NCI-H1930 (cell line): Measurements from ENCODE around the gene FAM78A.
A peak's percentile ranks its signal among the peaks of the same experiment; 100 is the strongest.

Experiments
- DNase-seq, 2 experiments: peaks; one replicate each; lab custom pipeline; 2025; lab: John Stamatoyannopoulos, UW

FAM78A gene

DNA sequence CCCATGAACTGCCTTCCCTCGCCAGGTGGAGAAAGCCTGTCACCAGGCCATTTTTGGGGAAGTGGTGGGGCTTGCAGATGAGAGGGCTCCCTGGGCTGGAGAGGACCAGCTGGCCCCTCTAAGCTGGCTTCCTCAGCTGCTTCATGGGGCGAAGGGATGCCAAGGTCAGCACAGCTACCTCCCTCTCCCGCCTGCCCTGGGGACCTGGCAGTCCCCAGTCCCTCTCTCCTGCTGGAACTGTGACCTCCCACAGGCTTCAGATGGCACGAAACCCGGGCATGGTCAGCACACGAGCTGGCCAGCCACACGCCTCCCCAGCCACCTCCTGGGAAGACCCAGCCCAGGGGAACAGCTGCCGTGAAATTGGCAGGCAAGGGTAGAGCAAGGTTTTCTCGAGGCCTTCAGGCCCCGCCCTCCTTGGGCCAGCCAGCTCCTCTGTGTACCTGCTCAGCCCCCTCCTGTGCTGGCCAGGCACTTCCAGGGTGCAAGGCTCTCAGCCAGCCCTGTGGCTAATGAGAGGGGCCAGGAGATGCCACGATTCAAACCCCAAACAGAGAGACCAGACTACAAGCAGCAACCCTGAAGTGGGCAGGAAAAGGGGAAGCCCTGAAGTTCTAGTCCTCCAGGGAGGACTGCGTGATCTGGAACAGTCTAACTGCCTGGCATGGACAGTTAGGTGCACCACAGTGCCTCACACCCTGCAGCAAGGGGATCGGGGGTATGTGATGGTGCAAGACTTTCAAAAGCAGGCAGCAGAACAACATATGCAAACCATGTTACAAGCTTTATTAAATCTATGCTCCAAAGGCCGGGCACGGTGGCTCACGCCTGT, 26.1 kb upstream of the FAM78A start:
- DNase-seq = no peak

DNA sequence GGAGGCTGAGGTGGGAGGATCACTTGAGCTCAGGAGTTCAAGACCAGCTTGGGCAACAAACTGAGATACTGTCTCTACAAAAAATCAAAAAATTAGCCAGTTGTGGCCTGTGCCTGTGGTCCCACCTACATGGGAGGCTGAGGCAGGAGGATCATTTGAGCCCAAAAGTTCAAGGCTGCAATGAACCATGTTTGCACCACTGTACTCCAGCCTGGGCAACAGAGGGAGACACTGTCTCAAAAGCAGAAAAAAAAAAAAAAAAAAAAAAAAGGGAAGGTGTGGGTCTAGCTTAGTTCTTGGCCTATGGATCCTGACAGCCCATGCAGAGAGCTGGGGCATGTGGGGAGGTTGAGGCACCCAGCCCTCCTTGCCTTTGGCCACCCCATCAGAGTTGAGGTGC, 24.1 kb upstream of the FAM78A start:
- no peak for DNase-seq

DNA sequence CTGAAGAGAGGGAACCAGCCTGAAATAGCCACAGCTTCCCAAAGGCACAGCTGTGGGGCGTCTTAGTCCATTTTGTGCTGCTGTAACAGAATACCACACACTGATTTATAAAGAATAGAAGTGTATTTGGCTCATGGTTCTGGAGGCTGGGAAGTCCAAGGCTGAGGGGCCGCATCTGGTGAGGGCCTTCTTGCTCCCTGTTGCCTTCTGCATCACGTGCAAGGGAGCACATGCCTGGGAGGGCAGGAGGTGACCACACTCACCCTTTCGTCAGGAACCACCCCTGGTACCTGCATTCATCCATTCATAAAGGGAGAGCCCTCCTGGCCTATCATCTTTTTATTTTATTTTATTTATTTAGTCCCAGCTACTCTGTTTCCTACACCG, 23.6 kb upstream of the FAM78A start:
- no peak for DNase-seq

DNA sequence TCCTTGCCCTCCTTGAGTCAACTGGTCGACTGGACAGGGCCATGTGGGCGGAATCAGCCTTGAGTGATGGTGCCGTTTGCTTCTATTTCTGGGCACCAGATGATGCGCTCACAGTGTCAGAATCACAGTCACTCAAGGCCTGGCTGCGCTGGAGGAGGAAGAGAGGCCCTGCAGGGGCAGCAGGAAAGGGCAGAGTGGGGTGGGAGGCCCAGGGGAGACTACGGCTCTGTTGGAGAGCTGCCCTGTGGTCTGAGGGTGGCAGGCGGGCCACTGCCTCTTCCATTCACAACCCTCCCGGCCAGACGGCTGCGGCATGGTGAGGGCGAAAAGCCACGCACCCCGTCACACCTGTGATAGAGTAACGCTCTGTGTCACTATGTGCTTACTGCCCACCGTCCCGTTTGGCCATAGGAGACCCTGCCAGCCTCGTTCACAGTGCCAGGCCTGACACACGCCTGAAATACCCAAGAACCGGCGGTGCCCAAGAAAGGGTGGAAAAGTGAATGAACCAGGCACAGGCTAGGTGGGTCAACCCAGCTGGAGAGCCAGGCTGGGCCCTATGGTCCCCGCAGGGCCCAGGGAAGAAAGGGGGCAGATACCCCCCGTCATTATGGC, 23.1 kb upstream of the FAM78A start:
- no peak for DNase-seq

DNA sequence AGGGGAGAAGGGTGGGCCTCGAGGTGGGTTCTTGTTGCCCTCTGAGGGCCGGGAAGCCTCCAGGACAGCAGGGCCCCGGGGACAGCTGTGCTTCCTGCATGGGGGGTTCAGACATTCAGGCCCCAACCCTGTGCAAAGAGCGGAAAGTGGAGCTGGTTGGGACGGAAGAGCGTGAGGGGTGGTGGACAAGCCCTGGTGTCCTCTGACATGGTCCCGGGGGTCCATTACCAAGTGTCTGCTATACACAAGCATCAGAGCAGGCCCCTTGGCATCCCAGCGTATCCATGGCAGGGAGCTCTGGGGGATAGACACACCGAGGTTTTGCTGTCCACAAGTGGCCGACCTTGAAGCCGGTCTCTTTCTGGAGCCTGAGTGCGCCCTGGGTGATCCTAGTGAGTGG, 22.5 kb upstream of the FAM78A start:
- DNase-seq = no peak

DNA sequence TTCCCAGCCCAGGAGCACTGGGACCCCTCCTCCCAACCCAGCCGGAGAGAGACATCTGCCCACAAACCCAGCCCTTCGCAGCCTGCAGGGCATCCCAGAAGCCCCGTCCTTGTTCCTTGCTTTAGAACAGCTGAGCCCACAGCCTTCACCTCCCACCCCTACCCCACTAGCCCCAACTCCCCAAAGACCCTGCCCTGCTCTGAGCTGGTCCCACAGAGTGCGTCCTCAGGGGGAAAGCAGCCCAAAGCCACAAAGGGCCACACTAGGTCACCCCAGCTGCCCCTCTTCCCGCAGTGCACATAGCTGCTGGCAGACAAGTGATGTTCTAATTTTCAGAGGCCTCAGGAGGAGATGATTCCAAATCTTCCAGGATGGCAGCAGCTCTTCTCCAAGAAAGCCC, 22.0 kb upstream of the FAM78A start:
- DNase-seq = no peak

DNA sequence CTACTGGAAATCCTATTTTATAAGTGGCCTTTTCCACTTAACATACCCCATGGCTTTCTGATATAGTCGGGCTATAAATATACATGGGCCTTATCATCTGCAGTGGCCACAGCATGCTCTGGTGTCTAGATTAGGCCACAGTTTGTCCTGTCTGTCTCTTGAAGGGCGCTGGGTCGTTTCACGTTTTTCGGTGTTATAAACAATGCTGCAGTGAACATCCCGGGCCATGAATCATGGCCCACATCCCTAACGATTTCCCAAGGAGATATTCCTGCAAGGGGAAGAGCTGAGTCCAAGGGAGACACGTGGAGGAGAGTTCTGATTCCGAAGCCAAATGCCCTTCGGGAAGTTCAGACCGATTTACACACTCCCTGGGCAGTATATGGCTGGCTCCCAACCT, 21.6 kb upstream of the FAM78A start:
- no peak for DNase-seq

DNA sequence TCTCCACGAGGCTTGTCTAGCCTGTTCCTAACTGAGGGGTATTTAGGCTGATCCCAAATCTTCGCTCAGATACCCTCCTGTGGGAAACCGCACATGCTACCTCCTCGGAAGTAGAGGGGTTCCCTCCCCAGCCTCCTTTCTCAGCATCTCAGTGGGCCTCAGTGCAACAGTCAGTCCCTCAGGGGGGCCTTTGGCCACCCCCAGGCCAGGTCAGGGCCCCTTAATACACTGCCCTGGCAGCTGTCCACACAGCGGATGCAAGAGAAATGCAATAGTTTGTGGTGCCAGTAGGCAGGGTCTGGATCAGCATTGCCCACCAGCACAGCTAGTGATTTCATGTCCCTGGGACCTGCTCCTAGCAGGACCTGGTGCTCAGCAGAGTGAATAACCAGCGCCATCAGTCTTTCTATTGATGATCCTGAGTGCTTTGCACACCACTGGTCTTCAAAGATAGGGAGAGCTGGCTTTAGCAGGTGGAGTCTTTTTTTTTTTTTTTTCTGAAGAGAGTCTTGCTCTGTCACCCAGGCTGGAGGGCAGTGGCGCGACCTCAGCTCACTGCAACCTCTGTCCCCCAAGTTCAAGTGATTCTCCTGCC, 20.7 kb upstream of the FAM78A start:
- DNase-seq = no peak

DNA sequence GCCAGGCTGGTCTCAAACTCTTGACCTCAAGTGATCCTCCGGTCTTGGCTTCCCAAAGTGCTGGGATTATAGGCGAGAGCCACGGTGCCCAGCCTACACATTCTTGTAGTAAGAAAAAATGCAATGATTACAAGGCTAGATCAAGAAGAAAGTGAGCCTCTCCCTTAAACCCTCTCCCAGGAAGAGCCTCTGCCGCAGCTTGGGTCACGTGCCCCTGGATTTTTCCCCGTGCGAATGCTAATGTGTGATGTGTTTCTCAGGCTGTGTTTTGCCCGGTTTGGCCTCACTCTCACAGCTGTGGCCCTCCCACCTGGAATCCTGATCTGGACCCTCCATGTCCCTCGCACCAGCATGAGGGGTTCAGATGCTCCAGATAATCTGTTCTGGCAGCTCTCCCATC, 20.1 kb upstream of the FAM78A start:
- no peak for DNase-seq

DNA sequence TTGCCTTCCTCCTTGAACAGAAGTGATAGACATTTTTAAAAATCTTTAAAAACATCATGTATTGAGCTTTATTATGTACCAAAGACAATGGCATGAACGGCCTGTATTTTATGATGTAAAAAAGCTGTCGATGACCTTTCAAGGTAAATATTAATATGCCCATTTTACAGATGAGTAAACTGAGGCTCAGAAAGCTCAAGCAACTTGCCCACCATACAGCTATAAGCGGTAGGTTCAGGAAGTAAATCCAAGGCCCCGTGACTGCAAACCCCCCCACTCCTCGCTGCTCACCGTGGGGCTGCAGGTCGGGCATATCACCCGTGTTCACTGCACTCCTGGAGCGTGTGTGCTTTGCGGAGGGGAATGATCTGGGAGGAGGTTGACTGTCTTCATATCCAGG, 16.6 kb upstream of the FAM78A start:
- DNase-seq = no peak

DNA sequence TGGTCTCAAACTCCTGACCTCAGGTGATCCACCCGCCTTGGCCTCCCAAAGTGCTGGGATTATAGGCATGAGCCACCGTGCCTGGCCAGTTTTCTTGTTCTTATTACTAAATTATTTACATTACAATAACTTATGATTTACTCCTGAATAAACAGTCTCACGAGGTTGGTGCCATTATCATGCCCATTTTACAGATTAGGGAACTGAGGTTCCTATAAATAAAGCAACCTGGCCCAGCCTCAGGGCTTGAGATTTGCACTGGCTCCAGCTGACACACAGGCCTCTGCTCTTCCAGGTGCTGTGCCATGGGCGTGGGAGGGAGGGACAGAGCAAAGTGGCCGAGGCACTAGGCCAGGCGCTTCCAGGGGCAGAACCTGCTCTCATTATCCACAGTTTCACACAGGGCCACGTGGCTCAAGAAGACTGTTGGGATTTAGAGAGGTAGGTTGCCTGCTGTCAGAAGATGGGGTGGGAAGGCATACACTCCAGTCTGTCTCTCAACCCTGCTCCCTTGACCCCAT, 15.5 kb upstream of the FAM78A start:
- no peak for DNase-seq

DNA sequence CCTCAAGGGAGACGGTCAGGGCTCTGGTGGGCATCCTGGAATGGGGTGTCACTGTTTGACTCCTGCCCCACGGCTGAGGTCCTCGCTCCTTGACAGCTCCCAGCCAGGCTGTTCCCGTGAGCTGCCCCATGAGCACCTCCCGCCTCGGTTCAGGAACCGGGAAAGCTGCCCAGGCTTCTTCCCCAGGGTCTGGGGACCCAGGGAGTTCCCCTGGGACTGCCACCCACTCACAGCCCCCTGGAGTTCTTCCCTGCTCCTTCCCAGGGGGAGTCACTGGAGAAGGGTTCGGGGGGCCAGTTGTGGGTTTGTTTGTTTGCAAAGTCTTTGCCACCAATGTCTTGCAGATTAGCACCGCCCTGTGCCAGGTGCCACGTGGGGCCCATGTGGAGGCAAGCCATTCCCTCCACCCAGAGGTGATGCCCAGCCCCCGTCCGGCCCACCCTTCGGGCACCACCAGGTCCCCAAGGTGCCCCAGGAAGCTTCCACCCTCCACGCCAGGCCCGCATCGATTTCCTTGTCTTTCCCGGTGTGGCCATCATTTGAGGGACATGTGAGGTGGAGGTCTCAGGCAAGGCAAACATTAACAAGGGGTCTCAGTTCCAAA, 14.6 kb upstream of the FAM78A start:
- no peak for DNase-seq

DNA sequence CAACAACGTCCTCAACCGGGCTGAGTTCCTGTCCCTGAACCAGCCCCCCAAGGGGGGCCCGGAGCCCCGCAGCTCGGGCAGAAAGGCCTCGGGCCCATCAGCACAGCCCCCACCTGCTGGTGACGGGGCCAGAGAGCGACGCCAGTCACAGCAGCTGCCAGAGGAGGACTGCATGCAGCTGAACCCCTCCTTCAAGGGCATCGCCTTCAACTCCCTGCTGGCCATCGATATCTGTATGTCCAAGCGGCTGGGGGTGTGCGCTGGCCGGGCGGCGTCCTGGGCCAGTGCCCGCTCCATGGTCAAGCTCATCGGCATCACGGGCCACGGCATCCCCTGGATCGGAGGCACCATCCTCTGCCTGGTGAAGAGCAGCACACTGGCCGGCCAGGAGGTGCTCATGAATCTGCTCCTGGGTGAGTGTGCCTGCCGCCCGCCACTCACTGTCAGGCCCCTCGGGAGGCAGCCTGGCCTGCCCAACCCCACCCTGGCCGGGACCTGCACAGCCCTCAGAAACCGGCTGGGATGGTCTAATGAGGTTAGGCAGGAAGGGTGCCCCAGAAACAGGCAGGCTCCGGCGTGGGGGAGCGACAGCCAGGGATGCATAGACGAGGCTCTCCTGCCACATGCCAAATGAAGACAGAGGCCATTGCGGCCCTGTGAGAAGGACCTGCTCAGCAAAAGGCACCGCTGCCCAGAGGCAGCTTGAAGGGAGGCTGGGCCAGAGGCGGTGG, 13.9 kb upstream of the FAM78A start:
- no peak for DNase-seq

DNA sequence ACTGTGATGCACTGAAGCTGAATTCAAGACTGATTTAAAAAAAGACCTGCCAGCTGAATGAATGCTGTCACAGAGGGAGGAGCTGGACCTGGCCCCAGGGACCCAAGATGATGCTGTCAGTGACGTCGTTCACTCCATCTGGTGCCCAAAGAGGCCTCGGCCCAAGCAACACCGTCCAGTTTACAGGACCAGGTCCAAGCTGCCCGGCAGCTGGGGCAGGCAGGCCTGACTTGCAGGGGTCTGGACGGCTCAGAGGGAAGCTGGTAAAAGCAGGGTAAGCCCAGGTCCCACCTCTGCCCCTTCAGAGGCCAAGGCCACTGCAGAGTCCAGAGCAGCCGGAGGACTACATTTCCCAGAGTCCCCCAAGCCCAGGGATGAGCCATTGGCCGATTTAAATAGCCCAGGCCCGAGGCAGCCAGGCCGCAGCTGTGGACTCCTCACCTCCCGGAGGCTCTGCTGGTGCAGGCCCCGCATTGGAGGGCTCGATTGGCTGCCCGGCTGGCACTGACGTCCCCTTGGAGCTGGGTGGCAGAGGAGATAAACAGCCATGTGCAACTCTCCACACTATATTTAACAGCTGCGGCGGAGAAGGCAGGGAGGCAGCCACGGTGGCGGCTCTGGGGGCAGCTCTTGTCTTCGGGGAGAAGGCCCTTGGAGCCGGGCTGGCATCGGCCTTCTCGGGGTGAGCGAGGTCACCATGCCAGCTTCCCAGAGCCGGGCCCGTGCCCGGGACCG, 13.2 kb upstream of the FAM78A start, which contains the start of gene PLPP7:
Gene PLPP7, plus strand, starts transcription at position 423 of the 735 bp plus-strand sequence. Its CDS starts 275 bp downstream, at position 698.
- DNase-seq = peak in 1 of 2 experiments; percentile 13

DNA sequence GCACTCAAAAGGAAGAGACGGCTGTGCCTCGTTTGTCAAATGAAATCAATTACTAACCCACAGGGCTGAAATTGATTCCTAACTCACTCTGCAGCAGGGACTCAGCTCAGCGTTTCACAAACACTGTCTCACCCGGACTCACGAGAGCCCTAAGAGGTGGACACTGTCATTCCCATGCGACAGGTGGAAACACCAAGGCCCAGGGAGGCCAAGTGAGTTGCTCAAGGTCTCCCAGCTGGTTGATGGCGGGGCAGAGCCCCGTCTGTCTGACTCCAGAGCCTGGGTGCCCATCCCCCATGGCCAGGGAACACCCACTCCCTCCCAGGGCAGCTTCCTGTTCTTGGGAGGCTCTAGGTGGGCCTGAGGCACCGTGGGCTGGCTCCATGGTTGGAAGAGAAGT, 11.9 kb upstream of the FAM78A start:
- DNase-seq = no peak

DNA sequence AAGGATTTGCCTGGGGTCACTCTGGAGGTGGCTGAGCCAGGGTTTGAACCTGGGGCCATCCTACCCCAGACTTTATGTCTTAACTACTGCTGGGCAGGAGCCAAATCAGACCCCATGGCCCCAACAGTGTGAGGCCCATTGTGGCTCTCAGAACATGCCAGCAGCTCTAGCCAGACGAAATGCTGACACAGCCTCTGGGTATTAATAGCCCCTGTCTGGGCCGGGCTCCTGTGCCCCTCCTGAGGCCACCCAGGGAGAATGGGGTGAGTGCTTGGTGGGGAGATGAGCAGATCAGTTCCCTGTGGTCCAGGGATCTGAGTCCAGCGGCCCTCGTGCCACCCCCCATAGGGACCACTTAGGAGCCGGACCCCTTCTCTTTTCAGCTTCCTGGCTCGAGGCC, 11.0 kb upstream of the FAM78A start:
- DNase-seq = no peak

DNA sequence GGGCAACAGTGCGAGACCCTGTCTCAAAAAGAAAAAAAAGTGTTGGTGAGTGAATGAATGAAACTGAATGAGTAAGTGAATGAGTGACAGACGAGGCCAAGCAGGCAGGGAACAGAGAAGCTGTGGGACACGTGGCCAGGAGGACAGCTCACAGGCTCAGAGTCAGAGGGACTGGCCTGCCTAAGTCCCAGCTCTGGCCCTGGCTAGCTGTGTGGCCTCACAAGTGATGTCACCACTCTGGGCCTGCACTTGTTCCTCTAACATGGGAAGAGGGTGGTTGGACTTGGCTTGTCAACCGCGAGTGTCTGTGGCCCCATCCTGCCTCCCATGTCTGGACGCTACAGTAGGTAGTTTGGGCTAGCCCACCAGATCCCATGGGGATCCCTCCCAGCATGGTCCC, 8.5 kb upstream of the FAM78A start:
- DNase-seq = no peak

DNA sequence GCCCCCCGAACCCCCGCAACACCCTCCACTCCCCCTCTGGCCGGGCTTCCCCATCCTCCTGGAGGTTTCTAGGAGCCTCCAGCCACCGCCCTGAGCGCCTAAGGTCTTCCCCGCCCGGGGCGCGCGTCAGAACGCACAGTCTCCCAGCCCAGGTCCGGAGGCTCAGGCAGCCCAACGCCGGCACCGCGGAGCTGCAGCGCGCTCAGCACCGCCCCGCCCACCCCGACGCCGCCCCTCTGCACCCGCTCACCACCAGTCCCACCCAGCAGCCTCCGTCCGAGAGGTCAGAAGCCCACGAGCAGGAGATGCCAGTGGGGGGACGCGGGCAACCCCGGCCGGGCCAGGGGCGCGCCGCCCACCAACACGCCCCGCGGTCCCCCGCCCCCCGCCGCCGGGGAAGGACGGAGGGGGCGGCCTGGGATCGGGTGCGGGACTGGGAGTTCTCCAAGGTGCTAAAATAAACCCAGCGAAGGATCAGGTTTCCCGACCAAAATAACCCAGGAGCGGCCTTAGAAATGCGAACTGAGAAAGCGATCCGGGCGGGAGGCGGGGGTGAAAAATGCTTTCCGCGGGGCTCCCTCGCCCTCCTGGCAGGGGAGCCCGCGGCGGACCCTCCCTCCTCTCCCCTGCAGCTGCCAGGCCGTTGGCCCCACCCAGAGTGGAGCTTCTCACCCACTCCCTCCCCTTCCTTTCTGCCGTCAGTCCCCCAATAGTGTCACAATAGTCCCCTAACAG, 6.5 kb upstream of the FAM78A start:
- DNase-seq = no peak

DNA sequence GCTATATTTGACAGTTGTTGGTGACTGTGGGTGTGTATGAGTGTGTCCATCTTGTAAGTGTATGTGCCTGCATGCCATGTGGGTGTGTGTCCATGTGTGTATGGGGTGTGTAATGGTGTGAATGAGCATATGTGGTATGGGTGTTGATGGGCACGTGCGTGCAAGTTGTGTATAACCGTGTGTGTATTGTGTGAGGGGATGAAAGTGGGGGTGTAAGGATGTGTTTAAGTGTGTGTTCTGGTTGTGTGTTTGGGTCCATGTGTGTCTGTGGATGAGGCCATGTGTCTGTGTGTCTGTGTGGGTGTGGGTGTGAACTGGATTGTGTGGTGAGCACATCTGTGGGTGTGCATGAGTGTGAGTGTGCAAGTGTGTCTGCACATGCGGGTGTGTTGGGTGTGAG, 5.9 kb upstream of the FAM78A start:
- DNase-seq = no peak

DNA sequence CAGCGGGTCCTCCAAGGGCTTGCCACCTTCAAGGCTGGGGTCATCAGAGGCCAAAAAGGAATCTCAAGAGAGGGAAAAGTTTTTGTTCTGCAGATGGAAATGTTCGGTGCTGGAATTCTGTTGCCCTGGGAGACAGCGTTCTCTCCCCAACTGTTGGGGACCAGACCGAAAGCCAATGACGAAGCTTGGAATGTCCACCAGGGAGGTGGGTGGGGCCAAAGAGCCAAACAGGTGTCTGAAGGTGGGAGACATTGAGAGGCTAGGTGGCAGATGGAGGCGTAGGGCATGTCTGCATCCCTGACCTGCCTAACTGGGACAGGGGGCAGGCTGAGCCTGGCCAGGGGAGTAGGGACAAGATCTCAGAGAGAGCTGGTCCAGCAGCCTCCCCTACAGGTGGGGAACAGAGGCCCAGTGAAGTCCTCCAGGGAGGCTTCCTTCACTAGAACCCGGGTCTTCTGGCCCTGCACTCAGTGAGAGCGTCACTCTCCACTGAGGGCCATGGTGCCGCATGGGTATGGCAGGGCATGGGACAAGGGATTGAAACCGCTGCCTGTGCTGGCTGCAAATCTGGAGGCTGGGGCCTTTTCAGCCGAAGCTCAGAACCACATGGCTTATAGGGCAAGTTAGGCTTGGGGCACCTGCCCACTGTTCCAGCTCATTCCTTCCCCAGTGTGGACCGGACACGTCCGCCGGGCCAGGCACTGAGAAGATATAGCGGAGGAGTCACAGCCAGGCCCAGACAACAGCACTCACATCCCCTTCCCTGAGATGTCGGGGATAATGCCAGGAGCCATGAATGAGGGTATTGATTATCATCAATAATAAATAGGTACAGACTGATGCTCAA, 5.0 kb upstream of the FAM78A start:
- no peak for DNase-seq
